Testis (tissue), 2 donors: ENCODE measurements around the gene KCNG4.

ENCODE experiments used
- CTCF ChIP-seq, 3 experiments: fragments of 450-650 bp in 2 of 3; fragments of 200-600 bp in 1 of 3; sonication (generic) in 1 of 3; IDR thresholded peaks; one replicate each; pipeline ENCODE4 v1.5.1; 2016 to 2019; ENCODE audit warnings: antibody characterized with exemption in 3 of 3, mild to moderate bottlenecking in 2 of 3, moderate library complexity in 1 of 3
- POLR2A ChIP-seq: fragments of 450-650 bp; IDR thresholded peaks from one replicate; pipeline ENCODE4 v1.6.1; 2017; ENCODE audit warnings: antibody characterized with exemption, mild to moderate bottlenecking, moderate library complexity

GRCh38 chr16:84225571-84225970, 14.2 kb downstream of the KCNG4 start:
- TF ChIP-seq CTCF (IDR thresholded peaks at IDR 0.05) (no peak), POLR2A (no peak)
